Keratinocyte (primary cell): ENCODE results near the gene PRKCZ.

Experiments
- EZH2 ChIP-seq: IDR thresholded peaks from one replicate; pipeline ENCODE4 v1.6.1; 2012; ENCODE audit warnings: inconsistent platforms, mild to moderate bottlenecking, low read length, moderate library complexity
- TF ChIP-seq, protein P1 (sequence below), 3 experiments: IDR thresholded peaks in 1 of 3; conservative IDR thresholded peaks in 1 of 3; optimal IDR thresholded peaks in 1 of 3; 2 replicates in 2 of 3; 3 replicates in 1 of 3; pipeline versions ENCODE3 to v1.5.1; 2011; ENCODE audit warnings: low read length in 3 of 3, mild to moderate bottlenecking in 3 of 3, moderate library complexity in 2 of 3, control low read depth in 1 of 3, inconsistent platforms in 1 of 3; ENCODE audit not compliant: insufficient read depth in 2 of 3; ENCODE audit errors: extremely low read depth in 1 of 3

DNA sequence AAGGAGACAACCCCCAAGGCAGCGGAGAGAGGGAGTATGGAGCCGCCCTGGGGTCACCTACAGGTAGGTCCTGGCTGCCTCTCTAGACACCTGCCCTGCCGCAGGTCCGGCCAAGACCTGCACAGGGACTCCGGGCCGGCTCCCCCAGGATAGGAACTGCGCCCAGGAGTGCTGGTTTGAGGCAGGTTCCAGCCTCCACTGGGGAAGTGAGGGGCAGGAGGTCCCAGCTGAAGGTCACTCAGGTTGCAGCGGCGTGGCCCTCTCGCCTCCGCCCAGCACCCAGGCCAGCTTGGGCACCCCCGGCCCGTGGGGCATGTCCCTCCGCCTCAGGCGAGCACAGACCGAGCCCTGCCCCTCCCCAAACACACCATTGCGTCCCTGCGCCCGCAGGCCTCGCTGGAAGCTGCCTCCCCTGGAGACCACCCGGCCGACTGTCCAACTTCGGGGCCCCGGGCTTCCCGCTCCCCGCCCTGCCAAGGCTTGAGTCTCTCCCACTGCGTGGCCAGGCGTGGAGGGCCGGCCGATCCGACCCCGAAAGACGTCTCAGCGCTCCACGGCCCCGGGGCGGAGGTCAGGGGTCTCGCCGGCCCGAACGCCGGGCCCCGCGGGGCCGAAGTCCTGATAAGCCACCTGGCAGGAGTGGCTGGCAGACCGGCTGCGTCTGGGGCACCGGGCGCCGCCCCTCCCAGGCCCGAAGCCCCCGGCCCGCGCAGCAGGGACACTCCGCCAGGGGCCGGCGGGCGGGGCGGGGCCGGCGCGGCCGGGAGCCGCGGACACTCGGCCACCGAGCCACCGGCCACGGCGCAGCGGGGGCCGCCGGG lies 176.5 kb downstream of the PRKCZ start:
- TF ChIP-seq, protein P1, sequence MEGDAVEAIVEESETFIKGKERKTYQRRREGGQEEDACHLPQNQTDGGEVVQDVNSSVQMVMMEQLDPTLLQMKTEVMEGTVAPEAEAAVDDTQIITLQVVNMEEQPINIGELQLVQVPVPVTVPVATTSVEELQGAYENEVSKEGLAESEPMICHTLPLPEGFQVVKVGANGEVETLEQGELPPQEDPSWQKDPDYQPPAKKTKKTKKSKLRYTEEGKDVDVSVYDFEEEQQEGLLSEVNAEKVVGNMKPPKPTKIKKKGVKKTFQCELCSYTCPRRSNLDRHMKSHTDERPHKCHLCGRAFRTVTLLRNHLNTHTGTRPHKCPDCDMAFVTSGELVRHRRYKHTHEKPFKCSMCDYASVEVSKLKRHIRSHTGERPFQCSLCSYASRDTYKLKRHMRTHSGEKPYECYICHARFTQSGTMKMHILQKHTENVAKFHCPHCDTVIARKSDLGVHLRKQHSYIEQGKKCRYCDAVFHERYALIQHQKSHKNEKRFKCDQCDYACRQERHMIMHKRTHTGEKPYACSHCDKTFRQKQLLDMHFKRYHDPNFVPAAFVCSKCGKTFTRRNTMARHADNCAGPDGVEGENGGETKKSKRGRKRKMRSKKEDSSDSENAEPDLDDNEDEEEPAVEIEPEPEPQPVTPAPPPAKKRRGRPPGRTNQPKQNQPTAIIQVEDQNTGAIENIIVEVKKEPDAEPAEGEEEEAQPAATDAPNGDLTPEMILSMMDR (optimal IDR thresholded peaks at IDR 0.05 in 1 of 3, IDR thresholded peaks at IDR 0.05 in 1 of 3, conservative IDR thresholded peaks at IDR 0.05 in 1 of 3; ENCODE audit: extremely low read depth in 1 of 3, insufficient read depth in 2 of 3, low read length in 3 of 3) = no peak
- TF ChIP-seq EZH2 = no peak
